GM10248 (cell line): Measurements from ENCODE around the gene IFNK.

Source experiments
- CTCF ChIA-PET: fragments of 300-600 bp; sonication (Branson Sonifier 250); formaldehyde crosslinking; extraction: SDS; loops from one replicate; lab custom pipeline; 2021; ENCODE audit warnings: antibody characterized with exemption; lab: Yijun Ruan, JAX
- POLR2A ChIA-PET: fragments of 350-650 bp; sonication (Branson Sonifier 250); formaldehyde crosslinking; extraction: SDS; loops from one replicate; lab custom pipeline; 2020; ENCODE audit warnings: antibody characterized with exemption; lab: Yijun Ruan, JAX
- DNase-seq: peaks from one replicate; pipeline ENCODE4 v3.0.0; 2012; ENCODE audit errors: extremely low spot score
- TF ChIP-seq, protein P1 (sequence below): IDR thresholded peaks from 2 replicates; pipeline ENCODE4 v1.5.1; 2012; ENCODE audit warnings: mild to moderate bottlenecking, low read depth; ENCODE audit errors: extremely low read depth, missing control alignments, control extremely low read depth

The IFNK gene

DNA sequence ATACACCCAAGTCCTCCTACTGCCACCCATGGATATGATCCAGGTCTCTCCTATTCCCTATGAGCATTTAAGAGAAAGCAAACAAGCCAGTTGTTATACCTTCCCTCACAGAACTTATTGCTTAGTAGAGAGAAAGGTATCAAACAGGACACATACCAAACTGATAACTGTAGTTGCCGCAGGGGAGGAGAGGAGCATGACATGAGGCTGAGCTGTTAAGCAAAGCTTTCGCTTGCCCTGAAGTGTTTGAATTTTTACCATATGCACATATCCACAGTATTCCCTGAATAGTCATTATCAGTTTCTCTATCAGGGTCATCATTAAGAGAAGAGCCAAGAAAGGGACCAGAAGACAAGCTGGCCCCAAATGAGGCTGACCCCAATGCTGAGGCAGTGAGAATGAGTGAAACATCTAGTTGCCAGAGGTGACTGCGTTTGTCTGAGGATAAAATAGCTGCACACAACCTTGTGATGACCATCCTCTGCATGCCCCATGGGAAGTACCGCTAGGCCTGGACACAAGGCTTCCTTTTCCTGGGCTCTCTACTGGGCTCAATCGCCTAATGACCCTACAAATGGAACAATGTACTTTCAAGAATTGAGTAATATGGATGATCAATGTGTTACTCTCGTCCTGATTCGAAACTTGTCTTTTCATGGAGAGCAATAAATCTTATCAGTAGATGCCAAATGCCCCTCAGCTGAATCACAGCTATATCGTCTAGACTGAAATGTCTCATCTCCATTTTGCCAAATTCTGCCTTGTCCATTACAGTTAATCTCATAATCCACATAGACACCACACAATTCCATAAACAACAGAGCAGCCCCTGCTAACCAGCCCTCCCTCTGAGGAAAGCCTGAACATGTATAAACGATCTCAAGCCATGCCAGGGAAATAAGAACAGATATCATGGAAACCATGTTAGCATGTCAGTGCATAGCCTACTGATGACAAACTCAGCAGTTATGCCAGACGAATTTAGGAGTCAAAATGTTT is 4.3 kb upstream of the IFNK start:
- TF ChIP-seq, protein P1, sequence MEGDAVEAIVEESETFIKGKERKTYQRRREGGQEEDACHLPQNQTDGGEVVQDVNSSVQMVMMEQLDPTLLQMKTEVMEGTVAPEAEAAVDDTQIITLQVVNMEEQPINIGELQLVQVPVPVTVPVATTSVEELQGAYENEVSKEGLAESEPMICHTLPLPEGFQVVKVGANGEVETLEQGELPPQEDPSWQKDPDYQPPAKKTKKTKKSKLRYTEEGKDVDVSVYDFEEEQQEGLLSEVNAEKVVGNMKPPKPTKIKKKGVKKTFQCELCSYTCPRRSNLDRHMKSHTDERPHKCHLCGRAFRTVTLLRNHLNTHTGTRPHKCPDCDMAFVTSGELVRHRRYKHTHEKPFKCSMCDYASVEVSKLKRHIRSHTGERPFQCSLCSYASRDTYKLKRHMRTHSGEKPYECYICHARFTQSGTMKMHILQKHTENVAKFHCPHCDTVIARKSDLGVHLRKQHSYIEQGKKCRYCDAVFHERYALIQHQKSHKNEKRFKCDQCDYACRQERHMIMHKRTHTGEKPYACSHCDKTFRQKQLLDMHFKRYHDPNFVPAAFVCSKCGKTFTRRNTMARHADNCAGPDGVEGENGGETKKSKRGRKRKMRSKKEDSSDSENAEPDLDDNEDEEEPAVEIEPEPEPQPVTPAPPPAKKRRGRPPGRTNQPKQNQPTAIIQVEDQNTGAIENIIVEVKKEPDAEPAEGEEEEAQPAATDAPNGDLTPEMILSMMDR, result no peak
- CTCF ChIA-PET, result interaction anchor here (2.2 kb wide), 1 partner anchor 10 kb away, joined by 10 read pairs; the partner anchor contains the start of gene MOB3B
- POLR2A ChIA-PET, result no interaction called here
- DNase-seq, result no peak

DNA sequence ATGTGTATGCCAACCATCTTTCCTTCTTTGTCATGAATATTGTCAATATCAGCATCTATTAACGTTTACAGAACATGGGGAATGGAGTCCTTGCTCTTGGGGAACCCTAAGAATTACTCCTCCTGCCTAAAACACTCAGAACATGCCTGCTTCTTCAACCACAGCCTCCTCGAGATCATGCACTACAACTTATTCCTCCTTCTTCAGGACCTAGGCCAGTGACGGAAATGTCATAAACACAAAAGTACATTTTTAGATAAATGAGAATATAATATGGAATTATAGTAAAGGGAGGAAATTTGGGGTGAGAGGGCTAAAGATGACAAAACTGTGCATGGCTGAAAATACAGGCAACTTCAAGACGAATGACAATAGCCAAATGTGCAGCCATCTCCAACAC is 3.1 kb upstream of the IFNK start:
- ChIA-PET POLR2A (no interaction called here), CTCF (interaction anchor here (2.2 kb wide), 1 partner anchor 9 kb away, joined by 10 read pairs; the partner anchor contains the start of gene MOB3B)
- no peak for DNase-seq
- TF ChIP-seq, protein P1, result no peak

DNA sequence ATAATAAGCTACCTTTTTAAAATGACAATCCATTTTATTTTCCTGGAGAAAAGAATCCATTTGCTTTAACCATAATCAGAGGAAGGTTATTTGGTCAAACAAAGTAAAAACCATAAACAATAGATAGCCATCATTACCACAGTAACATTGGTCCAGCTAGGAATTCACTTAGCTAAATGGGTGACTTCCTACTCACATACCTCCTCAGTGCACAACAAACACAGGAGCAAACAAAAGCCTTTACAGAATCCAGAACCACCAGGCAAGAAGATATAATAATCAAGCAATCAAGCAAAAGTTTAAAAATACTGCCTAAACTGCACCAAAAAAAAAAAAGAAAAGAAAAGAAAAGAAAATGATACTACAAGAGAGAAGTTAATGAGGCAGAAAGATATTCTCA is 949 bp upstream of the IFNK start:
- POLR2A ChIA-PET, result no interaction called here
- CTCF ChIA-PET, result interaction anchor here (1.1 to 5.1 kb wide), 3 partner anchors 8 to 190 kb away, joined by 3 to 26 read pairs (median 3); no protein-coding TSS in a partner anchor
- TF ChIP-seq, protein P1, result no peak

DNA sequence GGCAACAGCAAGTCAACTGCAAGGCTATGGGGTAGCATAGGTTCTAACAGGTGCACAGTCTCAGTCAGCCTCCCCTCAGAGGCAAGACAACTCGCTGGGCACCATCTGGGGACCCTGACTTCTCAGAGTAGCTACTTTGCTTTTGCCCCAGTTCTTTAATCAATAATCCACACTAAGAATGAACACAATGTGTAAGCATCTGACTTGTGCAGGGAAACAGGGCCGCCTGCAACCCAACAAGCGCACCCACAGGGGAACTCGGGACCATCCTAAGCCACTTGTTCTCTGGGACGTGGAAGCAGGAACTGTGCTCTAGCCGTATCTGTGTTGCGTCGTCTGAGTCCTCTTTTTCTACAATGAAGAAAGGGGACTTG is 3.6 kb downstream of the IFNK start:
- POLR2A ChIA-PET, result no interaction called here
- CTCF ChIA-PET, result interaction anchor here (1.0 to 5.1 kb wide), 6 partner anchors 8 to 195 kb away, joined by 3 to 26 read pairs (median 4); no protein-coding TSS in a partner anchor
- no peak for DNase-seq
- TF ChIP-seq, protein P1, result no peak

More for the DNA sequence above, 949 bp upstream of the IFNK start:
- no peak for DNase-seq

DNA sequence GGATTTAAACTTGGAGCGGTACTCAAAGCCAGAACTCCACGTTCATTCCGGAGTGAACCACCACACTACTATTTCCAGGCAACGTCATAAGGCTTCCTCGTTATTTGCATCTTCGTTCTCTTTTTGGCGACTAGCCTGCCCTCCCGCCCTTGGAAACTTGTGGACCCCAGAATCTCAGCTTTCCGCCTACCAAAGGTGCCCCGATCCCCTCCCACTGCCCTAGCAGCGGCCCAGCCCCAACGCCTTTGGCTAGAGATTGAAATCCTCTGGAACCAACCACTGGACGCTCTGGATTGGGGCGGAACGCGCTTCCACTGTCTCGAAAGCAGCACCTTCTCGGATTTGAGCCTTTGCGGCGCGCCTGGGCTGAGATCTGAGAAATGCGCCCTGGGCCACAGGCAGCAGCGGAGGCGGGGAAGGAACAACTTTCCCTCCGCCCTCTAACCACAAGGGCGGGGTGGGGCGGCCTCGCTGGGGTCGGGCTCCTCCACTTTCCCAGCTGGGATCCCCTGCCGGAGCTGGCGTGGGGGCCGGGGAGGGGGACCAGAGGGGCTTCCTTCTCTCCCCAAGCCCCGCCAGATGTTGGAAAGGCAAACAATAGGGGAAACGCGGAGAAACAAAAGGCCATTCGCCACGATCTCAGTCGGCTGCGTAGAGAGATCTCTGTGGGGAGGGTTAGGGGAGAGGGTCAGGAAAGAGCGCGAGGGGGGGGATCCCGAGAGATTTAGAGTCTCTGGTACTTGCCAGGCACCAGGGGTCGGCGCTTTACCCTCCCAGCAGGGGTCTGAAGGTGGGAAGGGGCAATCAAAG is 4.2 kb downstream of the IFNK start:
- DNase-seq, result peak; percentile 62
- ChIA-PET POLR2A (no interaction called here), CTCF (interaction anchor here (1.0 to 5.1 kb wide), 6 partner anchors 13 to 196 kb away, joined by 3 to 82 read pairs (median 9); no protein-coding TSS in a partner anchor)
- TF ChIP-seq, protein P1, result no peak

DNA sequence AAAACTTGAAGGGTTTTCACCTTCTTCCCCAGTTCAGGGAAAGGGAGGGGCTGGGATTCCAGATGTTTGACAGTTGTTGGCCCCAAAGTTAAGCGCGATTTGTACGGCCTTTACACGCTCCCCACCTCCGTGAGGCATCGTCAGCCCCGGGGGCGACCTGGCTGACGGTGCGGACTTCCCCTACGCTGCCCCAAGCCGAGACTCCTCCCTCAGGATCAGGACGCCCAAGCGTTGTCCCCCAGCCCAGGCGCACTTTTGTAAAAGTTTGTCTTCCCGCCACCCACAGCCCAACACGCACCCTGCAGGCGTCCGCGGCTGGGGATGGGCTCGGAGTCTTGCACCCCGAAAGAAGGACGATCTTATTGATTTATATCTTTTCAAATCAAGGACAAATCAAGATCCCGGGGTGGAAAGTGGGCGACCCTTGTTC is 4.8 kb downstream of the IFNK start:
- TF ChIP-seq, protein P1, result no peak
- DNase-seq, result peak; percentile 73
- POLR2A ChIA-PET, result no interaction called here
- CTCF ChIA-PET, result interaction anchor here (0.7 to 3.4 kb wide), 21 partner anchors 8 to 224 kb away, joined by 3 to 82 read pairs (median 4); partner anchors contain the start of gene C9orf72
